Stomach (tissue), 9 donors: ENCODE results near the gene RPS6KL1. TPM values are rescaled to one million over a fixed set of nuclear protein-coding genes. Genes with fewer than 3 reads are reported as not detected.

Experiments used
- DNase-seq, 2 donors: peaks; one replicate each; pipeline versions ENCODE4 v3.0.0 to v3.0.0-alpha.2; 2013 to 2019
- H3K27ac ChIP-seq, 5 donors: fragments of 200-600 bp in 4 of 5; sonication (generic) in 4 of 5; one replicate each; pipeline ENCODE4 v1.5.1; 2013 to 2019; ENCODE audit warnings: mild to moderate bottlenecking in 1 of 5, moderate library complexity in 1 of 5
- H3K27me3 ChIP-seq, 3 donors: fragments of 200-600 bp; sonication (generic); one replicate each; pipeline ENCODE4 v1.5.1; 2017 to 2019; ENCODE audit warnings: mixed run types in 1 of 3
- H3K36me3 ChIP-seq, 4 donors: fragments of 200-600 bp; sonication (generic); 1 replicate in 3 of 4; 2 replicates in 1 of 4; pipeline ENCODE4 v1.5.1; 2016 to 2019
- H3K4me1 ChIP-seq, 4 donors: fragments of 200-600 bp; sonication (generic); one replicate each; pipeline ENCODE4 v1.5.1; 2016 to 2019
- H3K4me3 ChIP-seq, 4 donors: fragments of 200-600 bp; sonication (generic) in 3 of 4; one replicate each; pipeline ENCODE4 v1.5.1; 2016 to 2019; ENCODE audit warnings: mild to moderate bottlenecking in 1 of 4
- H3K9me3 ChIP-seq, 4 donors: fragments of 200-600 bp; sonication (generic); one replicate each; pipeline ENCODE4 v1.5.1; 2016 to 2019
- EP300 ChIP-seq: sonication (generic); formaldehyde crosslinking; IDR thresholded peaks from one replicate; pipeline ENCODE4 v1.6.1; 2017; ENCODE audit warnings: antibody characterized with exemption
- POLR2A ChIP-seq, 4 donors: fragments of 450-650 bp; IDR thresholded peaks; one replicate each; pipeline ENCODE4 v1.6.1; 2016; ENCODE audit warnings: antibody characterized with exemption in 4 of 4, control low read depth in 2 of 4, mild to moderate bottlenecking in 1 of 4, moderate library complexity in 1 of 4
- POLR2AphosphoS5 ChIP-seq, 3 donors: sonication (generic); formaldehyde crosslinking; IDR thresholded peaks; one replicate each; pipeline ENCODE4 v1.6.1; 2016; ENCODE audit warnings: antibody characterized with exemption in 3 of 3
- WGBS, 5 donors: extraction: QIAGEN DNeasy Blood & Tissue Kit in 3 of 5; methylation state at CpG; one replicate each; pipeline versions ENCODE4 v1.1.5 to v1.1.7; 2013 to 2018; 5-methylcytosine and 5-hydroxymethylcytosine counted together
- intact Hi-C: fragments of 100-400 bp; cut with DNase I; formaldehyde crosslinking; loops from one replicate; pipeline ENCODE4 v1.15.1; 2023; ENCODE audit warnings: low total_unique reads
- polyA plus RNA-seq, 3 donors: library from polyadenylated mRNA; stranded (reverse); fragments of 200-250 nt; gene quantifications; one replicate each; pipeline ENCODE4 v1.2.3, GENCODE V29; 2013
- total RNA-seq, 5 donors: library from RNA; depleted of rRNA; stranded (reverse); fragments of >200 nt; gene quantifications; one replicate each; pipeline versions ENCODE4 v1.1.0 to v1.2.3, GENCODE V29; 2014 to 2016
- TF ChIP-seq, protein P1 (sequence below), 7 experiments: fragments of 450-650 bp in 4 of 7; fragments of 200-600 bp in 3 of 7; sonication (generic) in 3 of 7; IDR thresholded peaks; one replicate each; pipeline ENCODE4 v1.5.1; 2016 to 2019; ENCODE audit warnings: antibody characterized with exemption in 7 of 7, control low read depth in 2 of 7, mild to moderate bottlenecking in 1 of 7
- donor health status: healthy with polysubstance abuse.
- donor health status: Bipolar disorder and iron deficiency.
- donor health status: healthy.

The RPS6KL1 gene
- total and polyA plus RNA-seq, 8 donors, result 0.92 to 2.5 (median 2.0) TPM; not detected in 3

DNA sequence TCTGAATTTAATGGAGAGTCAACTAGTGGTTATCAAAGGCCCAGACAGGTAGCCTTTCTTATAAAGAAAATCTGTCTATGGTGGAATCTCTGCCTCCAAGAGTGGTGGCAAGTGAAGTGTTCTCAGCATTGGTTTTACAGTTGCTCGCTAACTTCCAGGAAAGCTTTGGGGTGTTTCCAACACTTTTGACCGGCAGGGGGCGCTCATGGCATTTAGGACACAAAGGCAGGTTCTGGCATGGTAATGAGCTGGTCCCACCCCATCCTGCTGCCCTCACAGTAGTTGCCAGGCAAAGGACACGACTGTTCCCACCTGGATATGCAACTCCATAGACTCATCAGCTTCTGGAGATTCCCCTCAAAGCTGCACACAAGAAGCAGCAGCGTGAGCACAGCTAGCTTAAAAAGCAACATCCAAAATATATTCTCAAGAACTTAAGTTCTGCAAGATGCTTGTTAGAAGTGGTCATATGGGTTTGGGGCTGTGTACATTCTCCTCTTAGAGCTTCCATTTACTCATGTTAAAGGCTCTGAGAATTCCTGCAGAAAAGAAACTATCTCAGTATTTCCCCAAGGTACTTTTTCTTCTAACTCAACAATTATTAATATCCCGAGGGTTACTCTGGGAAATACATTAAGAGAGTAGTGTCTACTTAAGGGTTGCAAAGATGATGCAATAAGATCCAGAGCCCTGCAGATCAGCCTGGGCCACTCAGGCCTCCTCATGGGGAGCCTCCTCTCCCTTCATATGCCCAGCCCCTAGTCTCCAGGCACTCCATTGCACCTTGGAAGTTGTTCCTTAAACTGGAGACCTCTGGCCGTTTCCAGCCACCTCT lies 61.9 kb downstream of the RPS6KL1 start:
- Histone ChIP-seq H3K4me3 (no peak overlapping the region), H3K9me3 (no peaks in the 10 kb centered on the region), H3K27me3 (peaks cover 0 to 7% (median 0%) of the 10 kb centered on the region in 3 donors), H3K4me1 (peaks cover 0 to 12% (median 7%) of the 10 kb centered on the region in 4 donors), H3K36me3 (no peaks in the 10 kb centered on the region), H3K27ac (no peak overlapping the region)
- intact Hi-C loops, result loop anchor here (5.0 kb wide), 1 partner anchor 46 kb away; no protein-coding TSS in a partner anchor
- peak; percentile 94 to 95 for DNase-seq
- 26 to 31% (median 28%) methylated on average over 7 of the region's 7 CpGs for WGBS, 5 donors
- TF ChIP-seq POLR2A (IDR thresholded peaks at IDR 0.05) (no peak), POLR2AphosphoS5 (IDR thresholded peaks at IDR 0.05) (peak in 1 of 3 donors; percentile 71), EP300 (no peak)
- TF ChIP-seq, protein P1, sequence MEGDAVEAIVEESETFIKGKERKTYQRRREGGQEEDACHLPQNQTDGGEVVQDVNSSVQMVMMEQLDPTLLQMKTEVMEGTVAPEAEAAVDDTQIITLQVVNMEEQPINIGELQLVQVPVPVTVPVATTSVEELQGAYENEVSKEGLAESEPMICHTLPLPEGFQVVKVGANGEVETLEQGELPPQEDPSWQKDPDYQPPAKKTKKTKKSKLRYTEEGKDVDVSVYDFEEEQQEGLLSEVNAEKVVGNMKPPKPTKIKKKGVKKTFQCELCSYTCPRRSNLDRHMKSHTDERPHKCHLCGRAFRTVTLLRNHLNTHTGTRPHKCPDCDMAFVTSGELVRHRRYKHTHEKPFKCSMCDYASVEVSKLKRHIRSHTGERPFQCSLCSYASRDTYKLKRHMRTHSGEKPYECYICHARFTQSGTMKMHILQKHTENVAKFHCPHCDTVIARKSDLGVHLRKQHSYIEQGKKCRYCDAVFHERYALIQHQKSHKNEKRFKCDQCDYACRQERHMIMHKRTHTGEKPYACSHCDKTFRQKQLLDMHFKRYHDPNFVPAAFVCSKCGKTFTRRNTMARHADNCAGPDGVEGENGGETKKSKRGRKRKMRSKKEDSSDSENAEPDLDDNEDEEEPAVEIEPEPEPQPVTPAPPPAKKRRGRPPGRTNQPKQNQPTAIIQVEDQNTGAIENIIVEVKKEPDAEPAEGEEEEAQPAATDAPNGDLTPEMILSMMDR (IDR thresholded peaks at IDR 0.05), result peak in 6 of 7 experiments; percentile 48 to 90 (median 77)

DNA sequence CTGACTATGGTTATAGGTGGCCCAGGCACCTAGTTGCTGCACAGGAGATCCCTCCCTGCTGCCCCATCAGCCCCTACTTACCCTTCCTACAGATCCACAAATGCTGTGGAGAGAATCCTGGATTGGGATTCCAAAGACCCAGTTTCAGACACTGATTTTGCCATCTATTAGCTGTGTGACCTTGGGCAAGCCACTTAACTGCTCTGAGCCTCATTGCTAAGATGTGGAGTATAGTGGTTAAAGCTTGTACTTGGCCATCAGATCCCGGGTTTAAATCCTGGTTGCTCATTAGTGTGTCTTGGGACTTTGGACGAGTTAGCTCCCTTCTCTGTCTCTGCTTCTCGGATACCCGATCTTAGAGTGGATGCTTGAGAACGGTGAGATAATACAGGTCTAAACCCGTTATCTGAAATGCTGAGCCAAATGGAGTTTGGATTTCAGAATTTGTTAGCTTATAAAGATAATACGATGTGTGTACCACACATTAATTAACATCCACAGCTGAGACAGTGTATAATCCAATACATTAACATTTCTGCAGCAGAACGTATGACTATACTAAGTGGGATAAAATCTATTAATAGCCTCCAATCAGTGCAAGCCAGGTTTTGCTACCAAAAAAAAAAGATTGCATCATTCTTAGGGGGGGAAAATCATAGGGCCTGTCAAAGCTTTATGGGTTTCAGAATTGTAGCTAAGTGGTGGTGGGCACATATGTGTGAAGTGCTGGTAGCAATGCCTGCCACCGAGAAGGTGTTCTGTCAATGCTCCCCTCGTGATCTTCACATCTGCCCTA lies 63.1 kb downstream of the RPS6KL1 start:
- intact Hi-C loops, result loop anchor here (5.0 kb wide), 1 partner anchor 47 kb away; no protein-coding TSS in a partner anchor

DNA sequence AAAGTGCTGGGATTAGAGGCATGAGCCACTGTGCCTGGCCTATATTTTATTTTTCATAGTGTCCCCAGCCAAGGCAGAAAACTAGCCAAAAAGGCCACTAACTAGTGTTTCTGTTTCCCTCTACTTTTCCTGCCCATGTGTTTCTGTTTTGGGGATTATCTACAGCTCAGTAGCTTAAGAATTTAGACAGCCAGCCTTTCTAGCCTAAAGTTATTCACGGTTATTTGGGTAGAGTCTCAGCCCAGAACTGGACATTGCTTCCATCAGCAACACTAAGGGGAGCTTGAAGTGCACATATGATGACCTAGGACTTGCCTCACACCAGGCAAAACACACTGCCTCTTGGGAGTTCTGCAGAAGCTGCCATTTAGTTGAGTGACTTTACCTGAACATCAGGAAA lies 65.0 kb downstream of the RPS6KL1 start:
- H3K9me3 ChIP-seq, result no peaks in the 10 kb centered on the region
- intact Hi-C loops, result no loop called here
- WGBS, 5 donors, result 46 to 74% (median 71%) methylated on average over 1 of the region's 1 CpG
- H3K36me3 ChIP-seq, result no peaks in the 10 kb centered on the region
- peaks cover 7 to 32% (median 24%) of the 10 kb centered on the region in 4 donors for H3K4me1 ChIP-seq
- TF ChIP-seq, protein P1 (IDR thresholded peaks at IDR 0.05), result no peak
- TF ChIP-seq POLR2AphosphoS5 (IDR thresholded peaks at IDR 0.05), result no peak
- no peak for TF ChIP-seq EP300
- no peak for TF ChIP-seq POLR2A (IDR thresholded peaks at IDR 0.05)
- no peak overlapping the region for H3K27ac ChIP-seq
- no peak for DNase-seq
- no peak overlapping the region for H3K4me3 ChIP-seq
- peaks cover 0 to 3% (median 0%) of the 10 kb centered on the region in 3 donors for H3K27me3 ChIP-seq

More for the DNA sequence above, 63.1 kb downstream of the RPS6KL1 start:
- Histone ChIP-seq H3K27ac (no peak overlapping the region), H3K27me3 (peaks cover 0 to 7% (median 0%) of the 10 kb centered on the region in 3 donors), H3K9me3 (no peaks in the 10 kb centered on the region), H3K36me3 (no peaks in the 10 kb centered on the region), H3K4me1 (peaks cover 0 to 16% (median 9%) of the 10 kb centered on the region in 4 donors), H3K4me3 (no peak overlapping the region)
- TF ChIP-seq EP300 (no peak), POLR2AphosphoS5 (IDR thresholded peaks at IDR 0.05) (no peak), POLR2A (IDR thresholded peaks at IDR 0.05) (no peak)
- TF ChIP-seq, protein P1 (IDR thresholded peaks at IDR 0.05), result no peak
- no peak for DNase-seq
- 52 to 63% (median 57%) methylated on average over 10 of the region's 10 CpGs for WGBS, 5 donors

DNA sequence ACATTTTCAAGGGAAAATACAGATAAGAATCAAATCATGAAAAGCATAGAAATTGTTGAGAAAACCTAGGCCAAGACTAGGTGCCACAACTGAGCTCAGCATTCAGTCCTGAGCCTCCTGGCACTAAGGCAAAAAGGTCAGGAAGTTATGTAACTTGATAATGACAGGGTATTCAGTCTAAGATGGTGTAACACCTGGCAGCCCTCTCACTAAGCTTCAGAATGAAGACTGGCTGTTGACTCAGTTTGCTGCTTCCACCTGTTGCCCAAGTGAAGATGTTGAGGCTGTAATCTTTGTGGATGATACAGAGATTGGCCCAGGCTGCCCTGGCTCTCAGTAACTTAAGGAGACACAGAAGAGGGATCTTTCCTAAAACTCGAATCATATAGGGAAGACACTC lies 66.7 kb downstream of the RPS6KL1 start:
- TF ChIP-seq POLR2AphosphoS5 (IDR thresholded peaks at IDR 0.05) (no peak), EP300 (no peak), POLR2A (IDR thresholded peaks at IDR 0.05) (no peak)
- TF ChIP-seq, protein P1 (IDR thresholded peaks at IDR 0.05), result no peak
- intact Hi-C loops, result no loop called here
- 60 to 91% (median 81%) methylated on average over 1 of the region's 1 CpG for WGBS, 5 donors

More for the DNA sequence above, 66.7 kb downstream of the RPS6KL1 start:
- Histone ChIP-seq H3K9me3 (no peaks in the 10 kb centered on the region), H3K27ac (no peak overlapping the region), H3K4me1 (peaks cover 7 to 39% (median 31%) of the 10 kb centered on the region in 4 donors), H3K4me3 (no peak overlapping the region), H3K36me3 (no peaks in the 10 kb centered on the region), H3K27me3 (no peaks in the 10 kb centered on the region)
- DNase-seq, result no peak
